HT-29 (cell line): Measurements from ENCODE around the gene SOX2. TPM values are rescaled to one million over a fixed set of nuclear protein-coding genes. Genes with fewer than 3 reads are reported as not detected.
A peak's percentile ranks its signal among the peaks of the same experiment; 100 is the strongest.

ENCODE experiments used
- DNase-seq: peaks from one replicate; pipeline ENCODE4 v3.0.0-alpha.2; 2015; ENCODE audit warnings: low spot score
- total RNA-seq: library from RNA; depleted of rRNA; stranded (reverse); fragments of >200 nt; shearing (Covaris generic); gene quantifications from 2 replicates; pipeline ENCODE4 v1.2.3, GENCODE V29; 2014

Gene SOX2
- total RNA-seq, 1 experiment from 2014 or later = not detected

- no peak for DNase-seq
Measured at GRCh38 chr3:181722766-181723425, 11.2 kb downstream of the SOX2 start.

GRCh38 chr3:181723625-181724191 lies 12.0 kb downstream of the SOX2 start:
- no peak for DNase-seq

GRCh38 chr3:181724192-181724965 lies 12.7 kb downstream of the SOX2 start:
- no peak for DNase-seq

GRCh38 chr3:181725131-181725731 lies 13.5 kb downstream of the SOX2 start:
- DNase-seq = no peak

GRCh38 chr3:181725830-181726229 lies 14.1 kb downstream of the SOX2 start:
- DNase-seq = no peak

- no peak for DNase-seq
Measured at GRCh38 chr3:181726351-181727330, 14.9 kb downstream of the SOX2 start.

- DNase-seq = no peak
Measured at GRCh38 chr3:181727341-181728032, 15.8 kb downstream of the SOX2 start.

- peak; percentile 14 for DNase-seq
Measured at GRCh38 chr3:181728470-181729340, 17.0 kb downstream of the SOX2 start.

GRCh38 chr3:181729341-181729869 lies 17.7 kb downstream of the SOX2 start:
- no peak for DNase-seq

- DNase-seq = no peak
Measured at GRCh38 chr3:181730316-181730715, 18.6 kb downstream of the SOX2 start.

- DNase-seq = no peak
Measured at GRCh38 chr3:181730934-181731333, 19.2 kb downstream of the SOX2 start.

- DNase-seq = no peak
Measured at GRCh38 chr3:181735911-181736310, 24.2 kb downstream of the SOX2 start.

GRCh38 chr3:181738551-181738950 lies 26.8 kb downstream of the SOX2 start:
- DNase-seq = no peak

GRCh38 chr3:181739628-181740027 lies 27.9 kb downstream of the SOX2 start:
- no peak for DNase-seq

GRCh38 chr3:181741417-181741816 lies 29.7 kb downstream of the SOX2 start:
- no peak for DNase-seq

- DNase-seq = no peak
Measured at GRCh38 chr3:181752202-181752671, 40.5 kb downstream of the SOX2 start.

- no peak for DNase-seq
Measured at GRCh38 chr3:181753391-181753790, 41.7 kb downstream of the SOX2 start.

GRCh38 chr3:181755959-181756358 lies 44.2 kb downstream of the SOX2 start:
- no peak for DNase-seq

- no peak for DNase-seq
Measured at GRCh38 chr3:181756645-181757297, 45.0 kb downstream of the SOX2 start.
